ENCODE results near the gene SSTR3. TPM values are rescaled to one million over a fixed set of nuclear protein-coding genes. Genes with fewer than 3 reads are reported as not detected.

Gene SSTR3
- total and polyA plus RNA-seq, 11 donors, result 0.07 TPM; not detected in 10

DNA sequence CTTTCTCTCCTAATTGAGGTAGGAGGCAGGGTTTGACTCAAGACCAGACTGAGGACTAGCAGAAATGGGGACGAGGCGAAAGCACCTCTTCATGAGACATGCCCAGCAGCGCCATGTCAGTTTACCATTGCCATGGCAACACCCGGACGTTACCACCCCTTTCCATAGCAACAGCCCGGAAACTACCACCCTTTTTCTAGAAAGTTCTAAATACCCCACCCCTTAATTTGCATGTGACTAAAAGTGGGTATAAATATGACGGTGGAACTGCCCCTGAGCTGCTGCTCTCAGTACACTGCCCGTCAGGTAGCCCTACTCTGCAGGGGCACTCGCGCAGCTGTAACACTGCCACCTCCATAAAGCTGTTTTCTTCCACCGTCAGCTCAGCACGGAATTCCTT lies 37.7 kb upstream of the SSTR3 start:
- no peak for TF ChIP-seq POLR2A (IDR thresholded peaks at IDR 0.05)
- TF ChIP-seq, protein P1, sequence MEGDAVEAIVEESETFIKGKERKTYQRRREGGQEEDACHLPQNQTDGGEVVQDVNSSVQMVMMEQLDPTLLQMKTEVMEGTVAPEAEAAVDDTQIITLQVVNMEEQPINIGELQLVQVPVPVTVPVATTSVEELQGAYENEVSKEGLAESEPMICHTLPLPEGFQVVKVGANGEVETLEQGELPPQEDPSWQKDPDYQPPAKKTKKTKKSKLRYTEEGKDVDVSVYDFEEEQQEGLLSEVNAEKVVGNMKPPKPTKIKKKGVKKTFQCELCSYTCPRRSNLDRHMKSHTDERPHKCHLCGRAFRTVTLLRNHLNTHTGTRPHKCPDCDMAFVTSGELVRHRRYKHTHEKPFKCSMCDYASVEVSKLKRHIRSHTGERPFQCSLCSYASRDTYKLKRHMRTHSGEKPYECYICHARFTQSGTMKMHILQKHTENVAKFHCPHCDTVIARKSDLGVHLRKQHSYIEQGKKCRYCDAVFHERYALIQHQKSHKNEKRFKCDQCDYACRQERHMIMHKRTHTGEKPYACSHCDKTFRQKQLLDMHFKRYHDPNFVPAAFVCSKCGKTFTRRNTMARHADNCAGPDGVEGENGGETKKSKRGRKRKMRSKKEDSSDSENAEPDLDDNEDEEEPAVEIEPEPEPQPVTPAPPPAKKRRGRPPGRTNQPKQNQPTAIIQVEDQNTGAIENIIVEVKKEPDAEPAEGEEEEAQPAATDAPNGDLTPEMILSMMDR (IDR thresholded peaks at IDR 0.05), result no peak
- intact Hi-C loops (cut with DNase I), result no loop called here

DNA sequence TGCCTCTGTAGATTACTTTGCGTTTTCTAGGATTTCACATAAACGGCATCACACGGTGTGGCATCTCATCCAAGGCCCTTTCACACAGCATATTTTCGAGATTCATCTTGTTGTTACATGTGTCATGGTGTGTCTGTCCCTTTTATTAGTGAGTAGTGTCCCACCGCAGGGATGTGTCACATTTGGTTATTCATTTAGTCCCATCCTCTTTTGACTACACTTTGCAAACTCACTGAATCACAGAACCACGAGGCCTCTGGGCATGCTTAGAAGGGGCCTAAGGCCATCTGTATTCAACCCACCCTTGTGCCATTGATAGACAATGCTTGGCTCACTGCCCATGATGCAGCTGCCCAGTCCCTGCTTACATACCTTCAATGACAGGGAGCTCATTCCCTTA lies 36.0 kb upstream of the SSTR3 start:
- Histone ChIP-seq H3K4me3 (no peak overlapping the region), H3K36me3 (no peaks in the 10 kb centered on the region), H3K9me3 (no peaks in the 10 kb centered on the region), H3K27ac (no peak overlapping the region), H3K4me1 (peaks cover 0 to 25% (median 0%) of the 10 kb centered on the region in 12 donors), H3K27me3 (peaks cover 0 to 37% (median 9%) of the 10 kb centered on the region in 9 donors)
- TF ChIP-seq, protein P1 (IDR thresholded peaks at IDR 0.05), result no peak
- TF ChIP-seq POLR2A (IDR thresholded peaks at IDR 0.05), result no peak
- 66 to 72% (median 70%) methylated on average over 6 of the region's 6 CpGs for WGBS, 4 donors
- DNase-seq (no peak), ATAC-seq (no peak)
- intact Hi-C loops (cut with DNase I), result no loop called here

More for the DNA sequence above, 37.7 kb upstream of the SSTR3 start:
- Histone ChIP-seq H3K4me1 (peaks cover 0 to 9% (median 0%) of the 10 kb centered on the region in 12 donors), H3K9me3 (no peaks in the 10 kb centered on the region), H3K4me3 (no peak overlapping the region), H3K36me3 (no peaks in the 10 kb centered on the region), H3K27me3 (peaks cover 0 to 31% (median 3%) of the 10 kb centered on the region in 9 donors), H3K27ac (no peak overlapping the region)
- DNase-seq, result no peak
- ATAC-seq, result no peak
- 78 to 81% (median 79%) methylated on average over 12 of the region's 12 CpGs for WGBS, 4 donors

DNA sequence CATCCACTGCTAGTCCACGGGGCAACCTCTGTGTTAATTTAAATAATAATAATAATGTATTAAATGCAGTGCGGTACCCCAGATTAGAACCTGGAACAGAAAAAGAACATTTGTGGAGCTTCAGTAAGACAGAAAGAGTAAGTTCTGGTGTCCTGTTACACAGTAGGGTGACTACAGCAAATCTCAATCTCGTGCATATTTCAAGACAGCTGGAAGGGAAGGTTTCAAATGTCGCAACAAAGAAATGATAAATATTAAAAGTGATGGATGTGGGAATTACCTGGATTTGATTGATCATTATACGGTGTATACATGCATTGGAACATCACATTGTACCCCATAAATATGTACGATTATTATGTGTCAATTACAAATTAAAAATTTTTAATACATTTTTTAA lies 33.5 kb upstream of the SSTR3 start:
- DNase-seq (no peak), ATAC-seq (no peak)
- Histone ChIP-seq H3K27me3 (peaks cover 0 to 51% (median 23%) of the 10 kb centered on the region in 9 donors), H3K36me3 (peaks cover 0 to 7% (median 0%) of the 10 kb centered on the region in 9 donors), H3K27ac (peak overlapping the region in 1 of 12 donors; percentile 90), H3K4me1 (peaks cover 0 to 50% (median 0%) of the 10 kb centered on the region in 12 donors), H3K4me3 (no peak overlapping the region), H3K9me3 (no peaks in the 10 kb centered on the region)
- WGBS, 4 donors, result 73 to 78% (median 76%) methylated on average over 6 of the region's 6 CpGs
- TF ChIP-seq, protein P1 (IDR thresholded peaks at IDR 0.05), result no peak
- TF ChIP-seq POLR2A (IDR thresholded peaks at IDR 0.05), result no peak
- intact Hi-C loops (cut with DNase I), result no loop called here

DNA sequence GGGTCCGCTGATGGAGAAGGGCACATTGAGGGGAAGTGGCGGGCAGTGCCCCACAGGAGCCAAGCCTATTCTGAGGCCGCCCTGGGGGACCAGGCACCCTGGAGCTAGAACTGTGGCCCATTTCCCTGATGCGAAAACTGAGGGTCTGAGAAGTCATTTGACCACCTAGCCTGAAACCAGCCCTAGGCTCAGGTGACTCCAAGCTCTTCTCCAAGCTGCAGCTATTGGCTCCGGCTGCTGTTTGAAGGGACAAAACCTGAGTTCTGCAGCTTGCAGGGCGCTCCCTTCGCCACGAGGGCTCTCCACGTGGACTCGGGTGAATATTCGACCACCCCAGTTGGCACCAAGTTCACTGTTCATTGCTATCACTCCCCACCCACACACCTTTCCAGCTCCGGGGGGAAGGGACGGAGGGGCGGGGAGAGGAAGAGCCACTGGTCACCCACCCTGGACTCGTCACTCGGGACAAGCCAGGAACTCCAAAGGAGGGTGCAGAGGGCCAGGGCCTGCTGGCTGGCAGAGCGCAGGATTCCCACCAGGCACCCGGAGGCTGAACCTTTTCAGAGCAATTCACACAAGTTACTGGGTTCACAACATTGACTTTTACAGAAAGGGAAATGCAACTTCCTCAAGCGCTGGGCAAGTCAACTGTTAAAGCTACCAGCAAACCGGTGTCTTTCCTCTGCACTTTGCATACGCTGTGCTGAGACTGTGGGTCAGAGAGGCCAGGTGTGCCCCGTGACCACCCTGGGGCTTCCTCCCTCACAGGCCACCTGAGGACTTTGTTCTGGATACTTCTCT lies 32.8 kb upstream of the SSTR3 start:
- no peak for TF ChIP-seq POLR2A (IDR thresholded peaks at IDR 0.05)
- no peaks in the 10 kb centered on the region for H3K9me3 ChIP-seq
- peak overlapping the region in 1 of 12 donors; percentile 90 for H3K27ac ChIP-seq
- H3K36me3 ChIP-seq, result peaks cover 0 to 13% (median 0%) of the 10 kb centered on the region in 9 donors
- intact Hi-C loops (cut with DNase I), result no loop called here
- DNase-seq (no peak), ATAC-seq (no peak)
- peak overlapping the region in 1 of 12 donors; percentile 77 for H3K4me3 ChIP-seq
- WGBS, 4 donors, result 59 to 67% (median 63%) methylated on average over 16 to 22 of the region's 22 CpGs
- peaks cover 0 to 56% (median 0%) of the 10 kb centered on the region in 12 donors for H3K4me1 ChIP-seq
- peaks cover 0 to 52% (median 29%) of the 10 kb centered on the region in 9 donors for H3K27me3 ChIP-seq
